Caco-2 (cell line): Measurements from ENCODE around the gene RPRD1A. TPM values are rescaled to one million over a fixed set of nuclear protein-coding genes. Genes with fewer than 3 reads are reported as not detected.

ENCODE experiments used
- BruUV-seq: library from RNA; stranded (reverse); fragments of 400-500 nt; replicated peaks from 2 replicates; lab custom pipeline; 2021; lab: Mats Ljungman, UMichigan
- CTCF ChIA-PET: fragments of 300-600 bp; sonication (Branson Sonifier 250); formaldehyde crosslinking; loops from one replicate; lab custom pipeline; 2022; ENCODE audit warnings: antibody characterized with exemption; lab: Charles Lee
- POLR2A ChIA-PET: fragments of 300-600 bp; sonication (Branson Sonifier 250); formaldehyde crosslinking; loops from one replicate; lab custom pipeline; 2022; ENCODE audit warnings: antibody characterized with exemption; lab: Charles Lee
- DNase-seq, 2 experiments: peaks; one replicate each; pipeline versions ENCODE4 v3.0.0 to v3.0.0-alpha.2; 2020 to 2022
- H3K27me3 ChIP-seq: replicated peaks from 2 replicates; pipeline ENCODE4 v1.6.0; 2011; ENCODE audit warnings: low read length; ENCODE audit not compliant: control insufficient read depth, insufficient read depth
- H3K36me3 ChIP-seq: 2 replicates; pipeline ENCODE4 v1.5.1; 2011; ENCODE audit warnings: low read length; ENCODE audit not compliant: control insufficient read depth, insufficient read depth
- H3K4me1 ChIP-seq: fragments of 250-450 bp; sonication (Bioruptor Pico); 2 replicates; pipeline ENCODE4 v1.5.1; 2020; ENCODE audit warnings: mild to moderate bottlenecking
- H3K4me3 ChIP-seq: 2 replicates; pipeline ENCODE4 v1.5.1; 2011; ENCODE audit warnings: low read depth, mild to moderate bottlenecking, control low read depth, low read length
- H3K9me3 ChIP-seq: fragments of 250-450 bp; sonication (Bioruptor Pico); 2 replicates; pipeline ENCODE4 v1.5.1; 2020; ENCODE audit warnings: mild to moderate bottlenecking, moderate library complexity
- H3K27ac Mint-ChIP-seq: one replicate; pipeline ENCODE4 v1.8.0; 2022; ENCODE audit warnings: mixed read lengths; ENCODE audit not compliant: unreplicated experiment
- H3K27me3 Mint-ChIP-seq: one replicate; pipeline ENCODE4 v1.8.0; 2022; ENCODE audit warnings: mixed read lengths; ENCODE audit not compliant: insufficient read depth, unreplicated experiment
- H3K36me3 Mint-ChIP-seq: one replicate; pipeline ENCODE4 v1.8.0; 2022; ENCODE audit warnings: mild to moderate bottlenecking, mixed read lengths; ENCODE audit not compliant: insufficient read depth, unreplicated experiment
- H3K4me1 Mint-ChIP-seq: one replicate; pipeline ENCODE4 v1.8.0; 2022; ENCODE audit warnings: low read depth, mixed read lengths; ENCODE audit not compliant: unreplicated experiment
- H3K4me3 Mint-ChIP-seq: one replicate; pipeline ENCODE4 v1.8.0; 2022; ENCODE audit warnings: mild to moderate bottlenecking, moderate library complexity, mixed read lengths; ENCODE audit not compliant: unreplicated experiment
- H3K9me3 Mint-ChIP-seq: one replicate; pipeline ENCODE4 v1.8.0; 2022; ENCODE audit warnings: mixed read lengths; ENCODE audit not compliant: unreplicated experiment
- intact Hi-C: fragments of 100-400 bp; cut with micrococcal nuclease; formaldehyde crosslinking; loops from one replicate; pipeline ENCODE4 v1.10.0; 2022; ENCODE audit not compliant: unreplicated experiment
- total RNA-seq: library from RNA; stranded (reverse); gene quantifications from 2 replicates; pipeline ENCODE4 v1.2.3, GENCODE V29; 2022
- TF ChIP-seq, protein P1 (sequence below), 2 experiments: fragments of 200-600 bp in 1 of 2; IDR thresholded peaks; 1 replicate in 1 of 2; 2 replicates in 1 of 2; pipeline versions ENCODE4 v1.5.1 to v1.8.0; 2011 to 2022; ENCODE audit warnings: antibody characterized with exemption in 1 of 2, control low read depth in 1 of 2, inconsistent platforms in 1 of 2, low read depth in 1 of 2, low read length in 1 of 2, mild to moderate bottlenecking in 1 of 2, moderate library complexity in 1 of 2; ENCODE audit not compliant: insufficient read depth in 1 of 2, severe bottlenecking in 1 of 2, unreplicated experiment in 1 of 2

RPRD1A gene
- total RNA-seq, 1 experiment from 2014 or later: 18.9 TPM

DNA sequence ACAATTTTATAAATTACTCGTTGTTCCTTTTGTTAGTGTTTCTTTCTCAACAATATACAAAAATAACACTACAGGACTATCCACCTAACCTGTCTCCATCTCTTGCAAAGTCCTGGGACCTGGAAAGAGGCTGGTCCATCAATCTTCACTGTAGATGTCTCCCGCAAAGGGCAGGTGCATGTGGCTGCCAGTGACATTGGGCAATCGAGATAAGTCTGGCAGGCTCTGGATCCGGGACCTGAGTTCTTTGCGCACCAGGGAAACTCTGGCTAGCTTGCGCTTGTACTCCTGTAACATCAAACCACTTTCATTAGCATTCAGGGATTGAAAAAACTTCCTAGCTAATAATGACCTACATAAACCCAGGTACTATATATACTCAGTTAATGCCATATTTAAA lies 74.3 kb downstream of the RPRD1A start:
- BruUV-seq: no TSS peak
- CTCF ChIA-PET: no interaction called here
- Mint-ChIP-seq H3K4me3 (no peak overlapping the region), H3K27ac (no peak overlapping the region), H3K36me3 (no peaks in the 10 kb centered on the region), H3K27me3 (no peaks in the 10 kb centered on the region), H3K4me1 (no peaks in the 10 kb centered on the region), H3K9me3 (no peaks in the 10 kb centered on the region)
- no peaks in the 10 kb centered on the region for H3K4me1 ChIP-seq
- H3K27me3 ChIP-seq: no peaks in the 10 kb centered on the region
- no peaks in the 10 kb centered on the region for H3K9me3 ChIP-seq
- intact Hi-C loops: no loop called here
- no peak for DNase-seq
- TF ChIP-seq, protein P1, sequence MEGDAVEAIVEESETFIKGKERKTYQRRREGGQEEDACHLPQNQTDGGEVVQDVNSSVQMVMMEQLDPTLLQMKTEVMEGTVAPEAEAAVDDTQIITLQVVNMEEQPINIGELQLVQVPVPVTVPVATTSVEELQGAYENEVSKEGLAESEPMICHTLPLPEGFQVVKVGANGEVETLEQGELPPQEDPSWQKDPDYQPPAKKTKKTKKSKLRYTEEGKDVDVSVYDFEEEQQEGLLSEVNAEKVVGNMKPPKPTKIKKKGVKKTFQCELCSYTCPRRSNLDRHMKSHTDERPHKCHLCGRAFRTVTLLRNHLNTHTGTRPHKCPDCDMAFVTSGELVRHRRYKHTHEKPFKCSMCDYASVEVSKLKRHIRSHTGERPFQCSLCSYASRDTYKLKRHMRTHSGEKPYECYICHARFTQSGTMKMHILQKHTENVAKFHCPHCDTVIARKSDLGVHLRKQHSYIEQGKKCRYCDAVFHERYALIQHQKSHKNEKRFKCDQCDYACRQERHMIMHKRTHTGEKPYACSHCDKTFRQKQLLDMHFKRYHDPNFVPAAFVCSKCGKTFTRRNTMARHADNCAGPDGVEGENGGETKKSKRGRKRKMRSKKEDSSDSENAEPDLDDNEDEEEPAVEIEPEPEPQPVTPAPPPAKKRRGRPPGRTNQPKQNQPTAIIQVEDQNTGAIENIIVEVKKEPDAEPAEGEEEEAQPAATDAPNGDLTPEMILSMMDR (IDR thresholded peaks at IDR 0.05; ENCODE audit: insufficient read depth in 1 of 2, low read depth in 1 of 2, low read length in 1 of 2, severe bottlenecking in 1 of 2, unreplicated experiment in 1 of 2): no peak
- H3K4me3 ChIP-seq: no peak overlapping the region
- POLR2A ChIA-PET: no interaction called here
- H3K36me3 ChIP-seq: no peaks in the 10 kb centered on the region

DNA sequence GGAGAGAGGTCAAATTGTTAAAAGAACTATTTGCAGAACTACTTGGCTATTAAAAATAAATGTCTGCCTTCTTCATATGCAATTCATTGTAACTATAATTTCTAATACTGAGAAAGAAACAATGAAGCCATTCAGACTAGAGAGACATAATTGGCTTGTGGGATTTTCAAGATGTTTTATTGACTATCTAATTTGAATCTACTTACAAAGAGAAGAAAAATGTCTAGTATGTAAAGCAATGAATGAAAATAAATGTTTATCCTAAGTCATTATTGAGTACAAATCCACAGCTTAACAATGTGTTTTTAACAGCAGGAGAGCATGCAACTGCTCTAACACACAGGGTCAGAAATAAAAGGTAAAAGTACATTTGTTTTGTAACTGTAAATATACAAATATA lies 75.7 kb downstream of the RPRD1A start:
- no peak for DNase-seq
- H3K27me3 Mint-ChIP-seq: no peaks in the 10 kb centered on the region
- H3K4me3 Mint-ChIP-seq: no peak overlapping the region
- Histone ChIP-seq H3K4me3 (no peak overlapping the region), H3K4me1 (no peaks in the 10 kb centered on the region), H3K27me3 (no peaks in the 10 kb centered on the region), H3K36me3 (no peaks in the 10 kb centered on the region), H3K9me3 (no peaks in the 10 kb centered on the region)
- BruUV-seq: no TSS peak
- POLR2A ChIA-PET: no interaction called here
- no peaks in the 10 kb centered on the region for H3K9me3 Mint-ChIP-seq
- TF ChIP-seq, protein P1 (IDR thresholded peaks at IDR 0.05; ENCODE audit: insufficient read depth in 1 of 2, low read depth in 1 of 2, low read length in 1 of 2, severe bottlenecking in 1 of 2, unreplicated experiment in 1 of 2): no peak
- intact Hi-C loops: no loop called here
- CTCF ChIA-PET: no interaction called here
- H3K36me3 Mint-ChIP-seq: no peaks in the 10 kb centered on the region
- no peak overlapping the region for H3K27ac Mint-ChIP-seq
- no peaks in the 10 kb centered on the region for H3K4me1 Mint-ChIP-seq

DNA sequence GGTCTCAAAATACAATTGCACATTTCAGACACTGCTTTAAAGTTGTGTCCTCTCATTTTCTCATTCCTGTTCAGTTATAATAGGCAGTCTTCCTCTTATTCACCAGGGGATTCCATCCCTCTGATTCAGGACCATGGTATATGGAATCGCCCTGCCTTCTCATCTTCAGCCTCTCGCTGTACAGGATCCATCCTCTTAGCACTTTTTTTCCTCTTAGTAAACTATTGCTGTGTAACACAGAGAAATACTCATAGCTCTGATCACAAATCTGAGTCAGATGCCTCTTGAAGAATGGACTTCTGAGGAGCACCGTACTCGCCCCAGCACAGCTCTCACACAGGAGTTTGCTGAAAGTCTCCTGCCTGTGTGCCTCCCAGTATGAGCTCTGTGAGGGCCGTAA lies 83.5 kb downstream of the RPRD1A start:
- no peaks in the 10 kb centered on the region for H3K9me3 ChIP-seq
- intact Hi-C loops: no loop called here
- no peak for DNase-seq
- H3K27me3 ChIP-seq: no peaks in the 10 kb centered on the region
- H3K4me3 ChIP-seq: no peak overlapping the region
- H3K27me3 Mint-ChIP-seq: no peaks in the 10 kb centered on the region
- H3K27ac Mint-ChIP-seq: no peak overlapping the region
- TF ChIP-seq, protein P1 (IDR thresholded peaks at IDR 0.05; ENCODE audit: insufficient read depth in 1 of 2, low read depth in 1 of 2, low read length in 1 of 2, severe bottlenecking in 1 of 2, unreplicated experiment in 1 of 2): no peak
- POLR2A ChIA-PET: interaction anchor here (0.6 kb wide), 1 partner anchor 12 kb away, joined by 5 read pairs; no protein-coding TSS in a partner anchor
- H3K36me3 ChIP-seq: no peaks in the 10 kb centered on the region
- H3K36me3 Mint-ChIP-seq: peaks cover 11% of the 10 kb centered on the region
- H3K4me1 ChIP-seq: no peaks in the 10 kb centered on the region
- BruUV-seq: no TSS peak
- CTCF ChIA-PET: no interaction called here
- no peaks in the 10 kb centered on the region for H3K4me1 Mint-ChIP-seq
- H3K9me3 Mint-ChIP-seq: no peaks in the 10 kb centered on the region
- no peak overlapping the region for H3K4me3 Mint-ChIP-seq
